Peyer's patch (tissue), 4 donors: Measurements from ENCODE around the gene ATP6V0A1.

Source experiments
- POLR2A ChIP-seq, 2 donors: fragments of 450-650 bp; IDR thresholded peaks; one replicate each; pipeline ENCODE4 v1.5.1; 2017; ENCODE audit warnings: antibody characterized with exemption in 2 of 2, mild to moderate bottlenecking in 2 of 2, moderate library complexity in 2 of 2
- TF ChIP-seq, protein P1 (sequence below), 6 experiments: fragments of 450-650 bp in 4 of 6; fragments of 200-600 bp in 2 of 6; sonication (generic) in 1 of 6; IDR thresholded peaks; one replicate each; pipeline ENCODE4 v1.5.1; 2017 to 2019; ENCODE audit warnings: antibody characterized with exemption in 6 of 6, mild to moderate bottlenecking in 3 of 6, moderate library complexity in 1 of 6

- TF ChIP-seq POLR2A (IDR thresholded peaks at IDR 0.05) = no peak
- TF ChIP-seq, protein P1, sequence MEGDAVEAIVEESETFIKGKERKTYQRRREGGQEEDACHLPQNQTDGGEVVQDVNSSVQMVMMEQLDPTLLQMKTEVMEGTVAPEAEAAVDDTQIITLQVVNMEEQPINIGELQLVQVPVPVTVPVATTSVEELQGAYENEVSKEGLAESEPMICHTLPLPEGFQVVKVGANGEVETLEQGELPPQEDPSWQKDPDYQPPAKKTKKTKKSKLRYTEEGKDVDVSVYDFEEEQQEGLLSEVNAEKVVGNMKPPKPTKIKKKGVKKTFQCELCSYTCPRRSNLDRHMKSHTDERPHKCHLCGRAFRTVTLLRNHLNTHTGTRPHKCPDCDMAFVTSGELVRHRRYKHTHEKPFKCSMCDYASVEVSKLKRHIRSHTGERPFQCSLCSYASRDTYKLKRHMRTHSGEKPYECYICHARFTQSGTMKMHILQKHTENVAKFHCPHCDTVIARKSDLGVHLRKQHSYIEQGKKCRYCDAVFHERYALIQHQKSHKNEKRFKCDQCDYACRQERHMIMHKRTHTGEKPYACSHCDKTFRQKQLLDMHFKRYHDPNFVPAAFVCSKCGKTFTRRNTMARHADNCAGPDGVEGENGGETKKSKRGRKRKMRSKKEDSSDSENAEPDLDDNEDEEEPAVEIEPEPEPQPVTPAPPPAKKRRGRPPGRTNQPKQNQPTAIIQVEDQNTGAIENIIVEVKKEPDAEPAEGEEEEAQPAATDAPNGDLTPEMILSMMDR (IDR thresholded peaks at IDR 0.05) = no peak
Measured at GRCh38 chr17:42509841-42510240, 51.2 kb downstream of the ATP6V0A1 start.
